CD4-positive, alpha-beta T cell treated with Interleukin-17A for 4 hours (primary cell): ENCODE results near the gene PODXL.

Experiments used
- DNase-seq: peaks from one replicate; pipeline ENCODE4 v3.0.0-alpha.2; 2020; ENCODE audit warnings: mixed read lengths

PODXL gene

DNA sequence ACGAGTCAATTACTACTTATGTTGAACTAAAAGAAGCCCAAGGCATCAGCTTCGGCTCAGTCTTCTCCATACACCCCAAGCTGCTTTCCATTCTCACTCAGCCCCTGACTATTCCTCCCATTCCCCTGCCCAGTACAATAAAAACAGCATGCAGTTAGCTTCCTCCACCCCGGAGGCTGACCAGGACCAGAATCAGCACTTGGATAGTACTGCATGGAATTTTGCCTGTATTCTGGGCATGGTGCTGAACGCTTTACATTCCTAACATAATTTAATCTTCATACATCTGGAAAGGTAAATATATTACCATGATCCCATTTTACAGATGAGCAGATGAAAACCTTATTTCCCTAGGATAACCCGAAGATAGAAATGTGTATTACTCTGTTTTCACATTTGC lies 7.5 kb upstream of the PODXL start:
- DNase-seq, result no peak

- DNase-seq, result no peak
Measured at GRCh38 chr7:131562941-131563340, 6.5 kb upstream of the PODXL start.

- no peak for DNase-seq
Measured at GRCh38 chr7:131560061-131560460, 3.6 kb upstream of the PODXL start.

DNA sequence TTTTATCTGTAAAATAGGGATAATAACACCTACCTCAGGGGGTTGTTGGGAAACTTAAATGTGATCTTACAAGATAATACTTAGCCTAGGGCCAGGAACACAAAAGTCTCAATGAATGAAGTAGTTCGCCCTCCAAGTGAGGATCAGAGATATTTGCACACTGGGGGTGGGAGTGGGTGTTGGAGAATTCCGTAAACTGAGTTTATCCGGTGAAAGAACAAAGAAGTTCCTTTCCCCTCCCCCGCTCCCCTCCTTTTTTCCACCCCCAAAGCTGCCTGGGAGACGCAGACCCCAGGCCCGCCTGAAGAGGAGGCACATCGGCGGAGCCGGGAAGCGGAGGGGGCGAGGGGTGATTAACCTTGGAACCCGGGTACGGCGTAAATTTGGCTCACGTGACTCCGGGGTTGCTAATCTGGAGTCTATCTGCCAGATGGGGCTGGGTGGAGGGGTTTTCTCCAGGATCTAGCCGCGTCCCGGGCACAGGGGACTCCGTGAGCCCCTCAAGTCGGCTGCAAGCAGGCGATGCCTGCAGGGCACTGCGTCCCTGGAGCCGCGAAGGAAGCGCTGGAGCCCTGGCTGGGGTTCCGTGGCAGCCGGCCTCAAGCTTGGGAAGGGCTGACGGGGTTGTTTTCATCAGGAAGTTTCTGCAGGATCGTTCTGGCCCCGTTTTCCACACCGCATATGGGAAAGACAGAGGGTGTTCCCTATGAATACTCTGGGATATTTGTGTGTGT lies 1.4 kb upstream of the PODXL start:
- DNase-seq, result no peak

DNA sequence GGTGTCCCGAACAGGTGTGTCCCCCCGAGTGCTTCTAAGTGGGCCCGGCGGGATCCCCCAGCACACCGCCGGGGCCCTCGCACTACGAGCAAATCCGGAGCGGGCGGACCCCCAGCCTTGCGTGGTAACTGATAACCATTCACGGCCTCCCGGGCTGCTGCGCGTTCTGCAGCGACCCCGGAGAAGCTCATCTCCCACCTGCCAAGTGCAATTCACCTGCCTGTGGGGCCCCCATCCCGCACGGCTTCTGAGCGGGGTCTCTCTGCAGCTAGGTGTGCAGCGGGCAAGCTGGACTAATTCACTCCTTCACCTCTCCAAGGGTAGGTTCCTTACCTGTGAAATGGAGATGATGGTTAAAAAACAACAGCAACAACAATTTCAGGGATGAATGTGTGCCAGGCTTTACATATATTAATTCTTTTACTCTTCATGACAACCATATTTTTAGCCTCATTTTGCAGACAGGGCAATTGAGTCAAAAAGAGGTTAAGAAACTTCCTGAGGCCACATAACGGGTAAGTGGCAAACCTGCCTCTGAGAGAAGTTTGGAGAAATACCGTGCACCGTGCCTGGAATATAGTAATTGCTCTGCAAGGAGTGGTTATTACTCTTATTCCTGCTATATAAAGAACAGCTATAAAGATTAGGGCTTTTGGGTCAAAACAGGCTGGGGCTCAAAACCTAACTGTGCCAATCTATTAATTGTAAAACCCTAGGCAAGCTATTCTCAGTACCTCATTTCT lies 652 bp upstream of the PODXL start:
- no peak for DNase-seq

- peak; percentile 12 for DNase-seq
Measured at GRCh38 chr7:131555552-131556052, 826 bp downstream of the PODXL start.

GRCh38 chr7:131554880-131555516 lies 1.4 kb downstream of the PODXL start:
- no peak for DNase-seq

GRCh38 chr7:131553931-131554330 lies 2.5 kb downstream of the PODXL start:
- DNase-seq, result no peak

GRCh38 chr7:131552053-131552452 lies 4.4 kb downstream of the PODXL start:
- DNase-seq, result no peak

GRCh38 chr7:131550846-131551245 lies 5.6 kb downstream of the PODXL start:
- DNase-seq, result no peak

DNA sequence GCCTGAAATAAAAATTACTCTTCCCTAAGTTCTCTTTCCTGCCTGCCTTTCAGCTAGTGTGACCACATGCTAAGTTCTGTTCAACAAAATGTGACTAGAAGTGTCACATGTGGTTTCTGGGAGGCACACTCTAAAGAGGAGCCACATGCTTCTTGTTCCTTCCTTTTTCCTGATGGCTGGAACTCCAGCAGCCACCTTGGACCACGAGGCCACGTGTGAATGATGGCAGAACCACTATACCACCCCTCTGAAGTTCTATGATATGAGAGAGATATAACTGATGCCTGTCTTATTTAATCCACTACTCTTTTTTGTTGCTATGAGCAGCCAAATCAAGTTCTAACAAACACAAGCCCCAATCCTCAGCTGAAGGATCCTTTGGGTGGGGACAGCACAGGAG lies 8.1 kb downstream of the PODXL start:
- no peak for DNase-seq

DNA sequence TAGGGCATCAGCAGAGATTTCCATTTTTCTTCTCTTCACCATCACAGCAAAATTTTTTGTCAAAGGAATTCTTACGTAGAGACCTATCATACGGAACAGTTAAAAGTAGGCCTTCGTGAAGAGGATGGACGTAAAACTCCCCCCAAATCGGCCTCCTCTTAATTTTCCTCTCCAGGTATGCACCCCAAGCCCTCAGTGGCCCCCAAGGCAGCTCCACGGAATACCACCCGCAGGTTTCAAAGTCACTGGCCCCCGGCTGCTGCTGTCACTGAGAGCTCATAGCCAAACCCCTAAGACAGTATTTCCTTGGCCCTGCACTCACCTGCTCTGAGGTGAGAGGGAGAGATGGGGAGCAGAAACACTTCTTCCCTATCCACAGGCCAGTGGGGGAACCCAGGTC lies 8.8 kb downstream of the PODXL start:
- no peak for DNase-seq

DNA sequence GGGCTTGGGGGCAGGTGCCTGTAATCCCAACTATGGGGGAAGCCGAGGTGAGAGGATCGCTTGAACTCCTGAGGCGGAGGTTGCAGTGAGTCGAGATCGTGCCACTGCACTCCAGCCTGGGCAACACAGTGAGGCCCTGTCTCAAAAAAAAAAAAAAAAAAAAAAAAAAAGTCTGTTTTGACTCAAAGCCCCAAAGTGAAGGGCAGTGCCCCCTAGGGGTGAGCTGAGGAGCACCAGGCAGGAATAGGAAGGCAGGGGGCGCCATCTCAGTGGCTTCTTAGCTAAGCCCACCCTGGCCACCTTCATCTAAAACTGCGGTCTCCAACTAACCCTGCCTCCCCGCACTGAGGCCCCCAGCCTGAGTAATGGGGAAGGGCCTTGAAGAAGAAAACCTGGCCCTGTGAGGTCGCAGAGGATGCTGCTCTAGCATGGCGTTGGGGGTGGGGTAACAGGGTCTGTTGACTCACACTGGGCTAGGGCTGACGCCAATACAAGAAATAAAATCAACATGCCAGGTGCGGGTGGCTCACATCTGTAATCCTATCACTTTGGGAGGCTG lies 9.8 kb downstream of the PODXL start:
- peak; percentile 28 for DNase-seq

GRCh38 chr7:131546126-131546525 lies 10.3 kb downstream of the PODXL start:
- no peak for DNase-seq

DNA sequence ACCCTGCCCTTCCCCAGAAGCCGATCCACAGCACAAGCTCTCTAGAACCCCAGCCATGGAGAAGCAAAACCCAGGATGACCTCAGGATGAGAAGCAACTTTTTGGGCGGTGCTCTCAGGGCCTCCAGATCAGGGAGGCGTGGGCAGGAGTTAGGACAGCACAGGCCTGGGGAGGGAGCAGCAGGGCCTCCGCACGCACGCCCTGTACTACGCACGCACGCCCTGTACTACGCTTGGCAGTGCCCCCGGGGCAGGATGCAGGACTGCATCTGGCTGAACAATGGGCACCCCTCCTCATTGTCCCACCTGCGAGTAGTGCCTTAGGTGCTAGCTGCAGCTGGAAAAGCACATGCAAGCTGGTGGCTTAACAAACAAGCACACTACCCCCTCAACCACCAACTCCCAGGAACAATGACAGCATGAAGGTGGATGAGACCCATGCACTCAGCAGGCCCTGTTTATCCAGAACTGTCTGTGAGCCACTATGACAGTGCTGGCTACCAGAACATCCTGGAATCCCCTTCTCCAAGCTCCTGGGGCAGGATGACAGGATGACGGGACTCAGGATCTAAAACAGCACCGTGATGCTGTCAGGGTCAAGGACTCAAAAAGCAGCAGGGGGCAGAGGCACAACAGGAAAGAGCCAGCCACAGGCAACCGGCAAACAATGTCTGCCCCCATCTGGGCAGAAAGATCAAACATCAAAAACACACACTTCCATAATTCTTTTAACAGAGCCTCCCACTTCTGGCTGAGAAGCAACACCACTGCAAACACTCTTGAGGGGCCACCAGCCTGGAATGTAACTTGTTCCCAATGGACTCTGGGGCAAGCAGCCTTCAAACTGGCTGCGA lies 11.8 kb downstream of the PODXL start:
- no peak for DNase-seq

DNA sequence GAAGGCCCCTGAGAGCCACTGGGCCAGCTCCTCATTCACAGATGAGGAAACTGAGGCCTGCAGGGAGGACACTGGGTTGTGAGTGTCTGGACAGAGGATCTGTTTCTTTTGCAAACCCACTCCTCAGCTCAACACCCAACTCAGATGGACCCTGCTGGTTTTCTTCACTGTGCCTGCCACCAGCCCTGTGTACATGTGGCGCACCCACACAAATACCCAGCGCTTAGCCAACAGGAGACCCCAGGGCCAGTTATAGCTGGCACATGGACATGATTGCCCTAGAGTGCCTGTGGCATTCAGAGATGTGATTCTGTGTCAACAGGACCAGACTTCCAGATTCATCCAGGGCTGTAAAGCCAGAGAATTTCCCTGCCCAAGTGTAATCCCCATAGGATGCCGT lies 12.4 kb downstream of the PODXL start:
- DNase-seq, result no peak

- DNase-seq, result no peak
Measured at GRCh38 chr7:131543298-131543697, 13.1 kb downstream of the PODXL start.

DNA sequence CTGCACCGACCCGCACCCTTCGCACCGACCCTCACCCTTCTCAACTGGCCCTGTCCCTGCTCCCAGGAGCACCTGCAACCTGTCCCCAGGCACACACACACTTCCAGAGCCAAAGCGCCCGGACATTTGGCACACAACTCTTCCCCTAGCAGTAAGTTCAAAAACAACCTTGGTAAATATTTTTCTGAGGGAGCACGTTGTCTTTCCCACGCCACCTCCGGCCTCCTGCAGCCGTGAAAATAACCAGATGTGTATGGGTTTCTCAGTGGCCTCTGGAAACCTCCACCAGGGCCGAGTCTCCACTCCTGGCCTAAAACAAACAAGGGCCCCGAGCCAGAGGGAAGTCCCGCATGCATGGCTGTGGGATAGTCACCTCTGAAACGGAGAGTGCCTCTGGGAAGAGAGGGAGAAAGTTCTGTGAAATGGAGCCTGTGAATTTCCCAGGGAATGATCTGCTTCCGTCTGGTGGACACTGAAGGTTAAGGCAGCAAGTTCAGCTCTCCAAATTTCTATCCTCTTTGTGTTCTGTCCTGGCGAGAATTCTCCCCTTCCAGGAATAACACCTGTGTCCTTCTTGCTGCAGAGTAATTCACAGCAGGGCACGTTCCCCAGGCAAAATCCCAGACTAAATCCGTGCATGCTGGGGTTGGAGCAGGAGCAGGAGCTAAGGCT lies 15.8 kb downstream of the PODXL start:
- no peak for DNase-seq

- no peak for DNase-seq
Measured at GRCh38 chr7:131538813-131539179, 17.6 kb downstream of the PODXL start.

GRCh38 chr7:131538071-131538812 lies 18.2 kb downstream of the PODXL start:
- DNase-seq, result no peak

GRCh38 chr7:131537571-131537978 lies 18.9 kb downstream of the PODXL start:
- DNase-seq, result no peak
